ENCODE data around the gene ZNF678.

DNA sequence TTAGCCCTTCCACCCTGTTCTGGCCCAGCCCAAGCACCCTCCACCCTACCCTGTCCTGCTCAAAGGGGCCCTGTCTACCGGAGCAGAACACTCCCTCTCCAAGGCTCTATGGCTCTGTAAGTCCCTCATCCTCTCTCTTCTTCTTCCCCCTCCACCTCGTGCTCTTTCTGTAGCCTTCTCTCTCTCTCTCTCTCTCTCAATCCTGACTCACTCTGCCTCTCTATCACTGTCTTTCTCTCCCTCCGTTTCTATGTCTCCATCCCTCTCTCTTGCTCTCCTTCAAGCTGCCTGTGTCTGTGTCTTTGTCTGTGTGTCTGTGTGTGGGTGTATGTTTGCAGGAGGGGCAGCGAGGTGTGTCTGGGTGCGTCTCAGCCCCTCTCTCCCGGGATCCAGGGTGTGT lies 1.3 kb upstream of the ZNF678 start:
- TF ChIP-seq CTCF (IDR thresholded peaks at IDR 0.05) (no peak), EZH2 (IDR thresholded peaks at IDR 0.05) (no peak)

Data from neural progenitor cell (in vitro differentiated cells).